NCI-H1436 (cell line): ENCODE measurements around the gene ZNF699.
"Not testable (repeated sequence)": the region's sequence is repeated elsewhere in the genome, so short reads cannot be mapped to it uniquely, and the experiment has no call there.

ENCODE experiments used
- DNase-seq: peaks from one replicate; lab custom pipeline; 2025; lab: John Stamatoyannopoulos, UW

Gene ZNF699

GRCh38 chr19:9283485-9283884 is 26.2 kb downstream of the ZNF699 start:
- not testable (repeated sequence) for DNase-seq

DNA sequence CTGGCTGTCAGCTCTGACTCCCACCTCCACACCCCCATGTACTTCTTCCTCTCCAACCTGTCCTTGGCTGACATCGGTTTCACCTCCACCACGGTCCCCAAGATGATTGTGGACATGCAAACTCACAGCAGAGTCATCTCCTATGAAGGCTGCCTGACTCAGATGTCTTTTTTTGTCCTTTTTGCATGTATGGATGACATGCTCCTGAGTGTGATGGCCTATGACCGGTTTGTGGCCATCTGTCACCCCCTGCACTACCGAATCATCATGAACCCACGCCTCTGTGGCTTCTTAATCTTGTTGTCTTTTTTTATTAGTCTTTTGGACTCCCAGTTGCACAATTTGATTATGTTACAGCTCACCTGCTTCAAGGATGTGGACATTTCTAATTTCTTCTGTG is 58.4 kb downstream of the ZNF699 start:
- DNase-seq: no peak

GRCh38 chr19:9250630-9251029 is 59.0 kb downstream of the ZNF699 start, which contains the start of gene OR7E24:
Gene OR7E24, plus strand, starts transcription at chr19:9250930. Its CDS starts 114 bp downstream, at chr19:9251044.
- no peak for DNase-seq
